Thyroid gland (tissue), 4 donors: ENCODE data around the gene CREB3L1. TPM values are rescaled to one million over a fixed set of nuclear protein-coding genes. Genes with fewer than 3 reads are reported as not detected.

Experiments
- DNase-seq, 2 donors: peaks; one replicate each; pipeline ENCODE4 v3.0.0-alpha.2; 2019
- H3K27ac ChIP-seq, 3 donors: fragments of 200-600 bp; sonication (generic); 1 replicate in 2 of 3; 2 replicates in 1 of 3; pipeline ENCODE4 v1.5.1; 2016 to 2019; ENCODE audit warnings: mild to moderate bottlenecking in 1 of 3, moderate library complexity in 1 of 3
- H3K27me3 ChIP-seq: fragments of 200-600 bp; sonication (generic); one replicate; pipeline ENCODE4 v1.5.1; 2019
- H3K36me3 ChIP-seq, 2 donors: fragments of 200-600 bp; sonication (generic); one replicate each; pipeline ENCODE4 v1.5.1; 2016 to 2019
- H3K4me1 ChIP-seq, 2 donors: fragments of 200-600 bp; sonication (generic); one replicate each; pipeline ENCODE4 v1.5.1; 2017 to 2019
- H3K4me3 ChIP-seq, 3 donors: fragments of 200-600 bp; sonication (generic); replicated peaks in 1 of 3; 1 replicate in 2 of 3; 2 replicates in 1 of 3; pipeline ENCODE4 v1.5.1; 2016; ENCODE audit warnings: mild to moderate bottlenecking in 1 of 3
- H3K9me3 ChIP-seq: fragments of 200-600 bp; sonication (generic); one replicate; pipeline ENCODE4 v1.5.1; 2017
- CTCF ChIP-seq, 6 experiments: fragments of 200-600 bp in 3 of 6; fragments of 450-650 bp in 3 of 6; sonication (generic) in 3 of 6; IDR thresholded peaks; one replicate each; pipeline ENCODE4 v1.5.1; 2016 to 2019; ENCODE audit warnings: antibody characterized with exemption in 6 of 6, mild to moderate bottlenecking in 2 of 6, inconsistent platforms in 1 of 6, moderate library complexity in 1 of 6
- POLR2A ChIP-seq, 2 donors: fragments of 450-650 bp; IDR thresholded peaks; one replicate each; pipeline ENCODE4 v1.6.1; 2017; ENCODE audit warnings: antibody characterized with exemption in 2 of 2, mild to moderate bottlenecking in 2 of 2, moderate library complexity in 1 of 2
- WGBS, 2 donors: methylation state at CpG; one replicate each; pipeline ENCODE4 v1.1.5; 2017; 5-methylcytosine and 5-hydroxymethylcytosine counted together
- intact Hi-C: fragments of 100-400 bp; cut with DNase I; formaldehyde crosslinking; loops from one replicate; pipeline ENCODE4 v1.15.1; 2023
- total RNA-seq, 4 donors: library from RNA; depleted of rRNA; stranded (reverse); fragments of >200 nt; gene quantifications; one replicate each; pipeline ENCODE4 v1.2.3, GENCODE V29; 2016

Gene CREB3L1
- total RNA-seq, 4 donors from 2014 or later, result 0.88 to 3.1 (median 2.1) TPM

GRCh38 chr11:46296059-46296527, 18.6 kb downstream of the CREB3L1 start:
- no peak overlapping the region for H3K27ac ChIP-seq
- no peak for DNase-seq

GRCh38 chr11:46296528-46297448, 19.3 kb downstream of the CREB3L1 start:
- DNase-seq, result no peak
- 10 to 31% methylated on average over 2 to 22 of the region's 26 CpGs for WGBS, 2 donors
- TF ChIP-seq CTCF (IDR thresholded peaks at IDR 0.05), result peak in 1 of 6 experiments; percentile 20
- TF ChIP-seq POLR2A (IDR thresholded peaks at IDR 0.05), result no peak
- H3K9me3 ChIP-seq, result no peaks in the 10 kb centered on the region
- H3K4me1 ChIP-seq, result peaks cover 22 to 27% of the 10 kb centered on the region in 2 donors
- H3K27me3 ChIP-seq, result no peaks in the 10 kb centered on the region
- intact Hi-C loops, result no loop called here
- H3K36me3 ChIP-seq, result no peaks in the 10 kb centered on the region
- H3K27ac ChIP-seq, result no peak overlapping the region
- H3K4me3 ChIP-seq, result no peak overlapping the region

More at GRCh38 chr11:46296059-46296527, 18.6 kb downstream of the CREB3L1 start:
- peak overlapping the region; percentile 30 to 54 (median 38) for H3K4me3 ChIP-seq
- 7 to 8% methylated on average over 14 to 18 of the region's 18 CpGs for WGBS, 2 donors
- TF ChIP-seq CTCF (IDR thresholded peaks at IDR 0.05) (no peak), POLR2A (IDR thresholded peaks at IDR 0.05) (no peak)
- no peaks in the 10 kb centered on the region for H3K27me3 ChIP-seq
- H3K9me3 ChIP-seq, result no peaks in the 10 kb centered on the region
- H3K4me1 ChIP-seq, result peaks cover 22 to 32% of the 10 kb centered on the region in 2 donors
- intact Hi-C loops, result no loop called here
- no peaks in the 10 kb centered on the region for H3K36me3 ChIP-seq

GRCh38 chr11:46298699-46299433, 21.4 kb downstream of the CREB3L1 start:
- intact Hi-C loops, result no loop called here
- no peak overlapping the region for H3K27ac ChIP-seq
- no peak for DNase-seq
- H3K4me3 ChIP-seq, result no peak overlapping the region
- H3K4me1 ChIP-seq, result peaks cover 22 to 24% of the 10 kb centered on the region in 2 donors
- H3K27me3 ChIP-seq, result no peaks in the 10 kb centered on the region
- TF ChIP-seq CTCF (IDR thresholded peaks at IDR 0.05) (no peak), POLR2A (IDR thresholded peaks at IDR 0.05) (no peak)
- WGBS, 2 donors, result 70 to 78% methylated on average over 8 of the region's 8 CpGs
- H3K9me3 ChIP-seq, result no peaks in the 10 kb centered on the region
- no peaks in the 10 kb centered on the region for H3K36me3 ChIP-seq

- no peak for DNase-seq
- peaks cover 22 to 24% of the 10 kb centered on the region in 2 donors for H3K4me1 ChIP-seq
- H3K9me3 ChIP-seq, result no peaks in the 10 kb centered on the region
- intact Hi-C loops, result no loop called here
- WGBS, 2 donors, result 62 to 87% methylated on average over 5 of the region's 5 CpGs
- no peak for TF ChIP-seq POLR2A (IDR thresholded peaks at IDR 0.05)
- no peak for TF ChIP-seq CTCF (IDR thresholded peaks at IDR 0.05)
- H3K4me3 ChIP-seq, result no peak overlapping the region
- no peaks in the 10 kb centered on the region for H3K27me3 ChIP-seq
- H3K36me3 ChIP-seq, result no peaks in the 10 kb centered on the region
- no peak overlapping the region for H3K27ac ChIP-seq
These were observed 22.0 kb downstream of the CREB3L1 start for GRCh38 chr11:46299451-46299961.
